ENCODE data around the gene CBLN3. TPM values are rescaled to one million over a fixed set of nuclear protein-coding genes. Genes with fewer than 3 reads are reported as not detected.

The CBLN3 gene
- total and polyA plus RNA-seq, 9 of the 15 experiments (the other 6 are each of a cell fraction or from before 2014, with no cell fraction given) = 0.05 to 0.59 (median 0.26) TPM; not detected in 1

DNA sequence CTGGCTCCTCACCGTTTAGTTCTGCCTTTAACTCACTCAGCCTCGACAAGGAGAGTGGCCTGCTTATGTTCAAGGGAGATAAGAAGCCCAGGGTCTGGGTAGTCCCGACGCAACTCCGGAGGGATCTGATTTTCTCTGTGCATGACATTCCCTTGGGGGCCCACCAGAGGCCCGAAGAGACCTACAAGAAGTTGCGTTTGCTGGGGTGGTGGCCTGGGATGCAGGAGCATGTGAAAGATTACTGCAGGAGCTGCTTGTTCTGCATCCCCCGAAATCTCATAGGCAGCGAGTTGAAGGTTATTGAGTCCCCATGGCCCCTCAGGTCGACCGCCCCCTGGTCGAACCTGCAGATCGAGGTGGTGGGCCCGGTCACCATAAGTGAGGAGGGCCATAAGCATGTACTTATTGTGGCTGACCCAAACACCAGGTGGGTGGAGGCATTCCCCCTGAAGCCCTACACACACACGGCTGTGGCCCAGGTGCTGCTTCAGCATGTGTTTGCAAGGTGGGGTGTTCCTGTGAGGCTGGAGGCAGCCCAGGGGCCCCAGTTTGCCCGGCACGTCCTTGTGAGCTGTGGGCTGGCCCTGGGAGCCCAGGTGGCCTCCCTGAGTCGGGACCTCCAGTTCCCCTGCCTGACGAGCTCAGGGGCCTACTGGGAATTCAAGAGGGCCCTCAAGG is 13.1 kb downstream of the CBLN3 start (continued):
- TF ChIP-seq, protein P1, sequence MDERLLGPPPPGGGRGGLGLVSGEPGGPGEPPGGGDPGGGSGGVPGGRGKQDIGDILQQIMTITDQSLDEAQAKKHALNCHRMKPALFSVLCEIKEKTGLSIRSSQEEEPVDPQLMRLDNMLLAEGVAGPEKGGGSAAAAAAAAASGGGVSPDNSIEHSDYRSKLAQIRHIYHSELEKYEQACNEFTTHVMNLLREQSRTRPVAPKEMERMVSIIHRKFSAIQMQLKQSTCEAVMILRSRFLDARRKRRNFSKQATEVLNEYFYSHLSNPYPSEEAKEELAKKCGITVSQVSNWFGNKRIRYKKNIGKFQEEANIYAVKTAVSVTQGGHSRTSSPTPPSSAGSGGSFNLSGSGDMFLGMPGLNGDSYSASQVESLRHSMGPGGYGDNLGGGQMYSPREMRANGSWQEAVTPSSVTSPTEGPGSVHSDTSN (CRISPR knock-in tag; IDR thresholded peaks at IDR 0.05; ENCODE audit: low read depth) = no peak
- TF ChIP-seq, protein P1 (tag; conservative IDR thresholded peaks at IDR 0.05; ENCODE audit: low read depth) = no peak
- TF ChIP-seq RBBP5 (IDR thresholded peaks at IDR 0.05; ENCODE audit: borderline replicate concordance, insufficient read depth, low read length, poor library complexity, severe bottlenecking) = no peak
- no peak for TF ChIP-seq ZNF217 (CRISPR knock-in tag; IDR thresholded peaks at IDR 0.05)

DNA sequence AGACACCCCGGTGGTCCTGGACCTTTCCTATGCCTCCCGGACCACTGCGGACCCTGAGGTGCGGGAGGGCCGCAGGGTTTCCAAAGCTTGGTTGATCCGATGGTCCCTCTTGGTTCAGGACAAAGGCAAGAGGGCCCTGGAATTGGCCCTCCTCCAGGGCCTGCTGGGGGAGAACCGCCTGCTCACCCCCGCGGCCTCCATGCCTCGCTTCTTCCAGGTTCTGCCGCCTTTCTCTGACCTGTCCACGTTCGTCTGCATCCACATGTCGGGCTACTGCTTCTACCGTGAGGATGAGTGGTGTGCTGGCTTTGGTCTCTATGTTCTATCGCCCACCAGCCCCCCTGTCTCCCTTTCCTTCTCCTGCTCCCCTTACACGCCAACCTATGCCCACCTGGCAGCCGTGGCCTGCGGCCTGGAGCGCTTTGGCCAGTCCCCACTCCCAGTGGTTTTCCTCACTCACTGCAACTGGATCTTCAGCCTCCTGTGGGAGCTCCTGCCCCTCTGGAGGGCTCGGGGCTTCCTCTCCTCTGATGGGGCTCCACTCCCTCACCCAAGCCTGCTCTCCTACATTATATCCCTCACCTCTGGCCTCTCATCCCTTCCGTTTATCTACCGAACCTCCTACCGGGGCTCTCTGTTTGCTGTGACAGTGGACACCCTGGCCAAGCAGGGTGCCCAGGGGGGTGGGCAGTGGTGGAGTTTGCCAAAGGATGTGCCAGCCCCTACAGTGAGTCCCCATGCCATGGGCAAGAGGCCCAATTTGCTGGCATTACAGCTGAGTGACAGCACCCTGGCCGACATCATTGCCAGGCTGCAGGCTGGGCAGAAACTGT is 13.8 kb downstream of the CBLN3 start:
- POLR2A ChIA-PET = no interaction called here
- FAIRE-seq (no peak), ATAC-seq (no peak), DNase-seq (ENCODE audit: extremely low read depth in 1 of 4, low spot score in 3 of 4) (no peak)
- WGBS (ENCODE audit: insufficient coverage, low coverage, missing lambda C conversion rate) = 51% methylated on average over 16 of the region's 25 CpGs
- H2AFZ ChIP-seq (ENCODE audit: low read depth, low read length) = no peak overlapping the region
- peaks cover 4 to 26% of the 10 kb centered on the region in 2 experiments; a peak in 4 of 5 replicates for H3K4me1 ChIP-seq (replicated peaks in 1 of 2; ENCODE audit: control insufficient read depth in 2 of 2, insufficient read depth in 2 of 2, low read length in 2 of 2)
- no peaks in the 10 kb centered on the region for H4K20me1 ChIP-seq (replicated peaks; ENCODE audit: control insufficient read depth, insufficient read depth, low read length)
- peak overlapping the region in 1 of 2 experiments; percentile 81; a peak in 3 of 4 replicates for H3K9ac ChIP-seq (ENCODE audit: insufficient read depth in 1 of 2, low read depth in 2 of 2, low read length in 2 of 2)
- H3K36me3 ChIP-seq (ENCODE audit: control insufficient read depth, insufficient read depth, low read length) = no peaks in the 10 kb centered on the region
- no peak overlapping the region for H3K4me3 ChIP-seq
- H3K27ac ChIP-seq (ENCODE audit: extremely low read depth, low read depth, low read length) = no peak overlapping the region
- no TSS peak for BruUV-seq (replicated peaks)
- H3K27me3 ChIP-seq (ENCODE audit: control insufficient read depth in 2 of 2, insufficient read depth in 2 of 2, low read length in 2 of 2) = no peaks in the 10 kb centered on the region
- no peak overlapping the region for H3K4me2 ChIP-seq (ENCODE audit: insufficient read depth, low read length)
- no peaks in the 10 kb centered on the region for H3K79me2 ChIP-seq (ENCODE audit: control insufficient read depth, insufficient read depth, low read length)
- no peaks in the 10 kb centered on the region for H3K9me1 ChIP-seq (ENCODE audit: control insufficient read depth, insufficient read depth, low read length)
- intact Hi-C loops (cut with micrococcal nuclease) = no loop called here
- in situ Hi-C loops (cut with MboI) = no loop called here
- CTCF ChIA-PET (ENCODE audit: low intra/inter-chr PET ratio) = interaction anchor here (0.7 kb wide), 1 partner anchor 707 kb away, joined by 3 read pairs; no protein-coding TSS in a partner anchor
- no peaks in the 10 kb centered on the region for H3K9me3 ChIP-seq (replicated peaks; ENCODE audit: control insufficient read depth, insufficient read depth, low read depth, low read length)
- TF ChIP-seq, protein P2, sequence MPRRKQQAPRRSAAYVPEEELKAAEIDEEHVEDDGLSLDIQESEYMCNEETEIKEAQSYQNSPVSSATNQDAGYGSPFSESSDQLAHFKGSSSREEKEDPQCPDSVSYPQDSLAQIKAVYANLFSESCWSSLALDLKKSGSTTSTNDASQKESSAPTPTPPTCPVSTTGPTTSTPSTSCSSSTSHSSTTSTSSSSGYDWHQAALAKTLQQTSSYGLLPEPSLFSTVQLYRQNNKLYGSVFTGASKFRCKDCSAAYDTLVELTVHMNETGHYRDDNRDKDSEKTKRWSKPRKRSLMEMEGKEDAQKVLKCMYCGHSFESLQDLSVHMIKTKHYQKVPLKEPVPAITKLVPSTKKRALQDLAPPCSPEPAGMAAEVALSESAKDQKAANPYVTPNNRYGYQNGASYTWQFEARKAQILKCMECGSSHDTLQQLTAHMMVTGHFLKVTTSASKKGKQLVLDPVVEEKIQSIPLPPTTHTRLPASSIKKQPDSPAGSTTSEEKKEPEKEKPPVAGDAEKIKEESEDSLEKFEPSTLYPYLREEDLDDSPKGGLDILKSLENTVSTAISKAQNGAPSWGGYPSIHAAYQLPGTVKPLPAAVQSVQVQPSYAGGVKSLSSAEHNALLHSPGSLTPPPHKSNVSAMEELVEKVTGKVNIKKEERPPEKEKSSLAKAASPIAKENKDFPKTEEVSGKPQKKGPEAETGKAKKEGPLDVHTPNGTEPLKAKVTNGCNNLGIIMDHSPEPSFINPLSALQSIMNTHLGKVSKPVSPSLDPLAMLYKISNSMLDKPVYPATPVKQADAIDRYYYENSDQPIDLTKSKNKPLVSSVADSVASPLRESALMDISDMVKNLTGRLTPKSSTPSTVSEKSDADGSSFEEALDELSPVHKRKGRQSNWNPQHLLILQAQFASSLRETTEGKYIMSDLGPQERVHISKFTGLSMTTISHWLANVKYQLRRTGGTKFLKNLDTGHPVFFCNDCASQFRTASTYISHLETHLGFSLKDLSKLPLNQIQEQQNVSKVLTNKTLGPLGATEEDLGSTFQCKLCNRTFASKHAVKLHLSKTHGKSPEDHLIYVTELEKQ (CRISPR knock-in tag; IDR thresholded peaks at IDR 0.05) = no peak
- no peak for TF ChIP-seq HDAC2 (IDR thresholded peaks at IDR 0.05)
- no peak for TF ChIP-seq ZFP1 (CRISPR knock-in tag; IDR thresholded peaks at IDR 0.05)
- TF ChIP-seq JUN (IDR thresholded peaks at IDR 0.05; ENCODE audit: borderline replicate concordance, low read depth, low read length) = no peak
- TF ChIP-seq JUN (CRISPR knock-in tag; IDR thresholded peaks at IDR 0.05; ENCODE audit: borderline replicate concordance) = no peak
